ENCODE measurements around the gene NPY2R.

NPY2R gene

GRCh38 chr4:155228713-155229112, 20.3 kb downstream of the NPY2R start:
- Mint-ChIP-seq H3K27me3 (no peaks in the 10 kb centered on the region), H3K9me3 (no peaks in the 10 kb centered on the region), H3K36me3 (ENCODE audit: low read depth) (no peaks in the 10 kb centered on the region), H3K4me1 (ENCODE audit: low read depth) (no peaks in the 10 kb centered on the region), H3K27ac (no peak overlapping the region), H3K4me3 (no peak overlapping the region)
- intact Hi-C loops (cut with micrococcal nuclease) = no loop called here

GRCh38 chr4:155232432-155232831, 24.0 kb downstream of the NPY2R start:
- Mint-ChIP-seq H3K4me1 (ENCODE audit: low read depth) (no peaks in the 10 kb centered on the region), H3K9me3 (no peaks in the 10 kb centered on the region), H3K4me3 (no peak overlapping the region), H3K27ac (no peak overlapping the region), H3K27me3 (no peaks in the 10 kb centered on the region), H3K36me3 (ENCODE audit: low read depth) (no peaks in the 10 kb centered on the region)
- intact Hi-C loops (cut with micrococcal nuclease) = no loop called here

DNA sequence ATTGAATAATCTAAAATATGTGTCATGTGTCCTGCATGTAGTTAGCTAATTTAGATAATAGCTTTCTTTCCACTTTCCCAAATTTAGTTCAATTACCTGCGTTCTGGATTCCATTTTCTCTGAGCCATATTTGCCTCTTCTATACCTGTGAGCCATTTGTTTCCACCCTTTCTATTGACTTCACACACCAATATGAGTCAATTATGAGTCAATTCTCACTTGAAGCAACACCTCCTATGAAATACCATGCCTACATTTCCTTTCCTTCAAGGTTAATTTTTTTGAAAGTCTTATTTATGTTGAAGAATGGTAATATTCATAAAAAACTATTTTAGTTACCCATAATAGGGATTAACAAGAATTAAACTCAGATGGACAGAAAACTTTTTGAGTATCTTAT, 25.8 kb downstream of the NPY2R start:
- no peak overlapping the region for H3K27ac Mint-ChIP-seq
- H3K27me3 Mint-ChIP-seq = no peaks in the 10 kb centered on the region
- intact Hi-C loops (cut with micrococcal nuclease) = no loop called here
- H3K36me3 Mint-ChIP-seq (ENCODE audit: low read depth) = no peaks in the 10 kb centered on the region
- no peak overlapping the region for H3K4me3 Mint-ChIP-seq
- H3K4me1 Mint-ChIP-seq (ENCODE audit: low read depth) = no peaks in the 10 kb centered on the region
- no peaks in the 10 kb centered on the region for H3K9me3 Mint-ChIP-seq

GRCh38 chr4:155237567-155237966, 29.1 kb downstream of the NPY2R start:
- Mint-ChIP-seq H3K27ac (no peak overlapping the region), H3K4me1 (ENCODE audit: low read depth) (no peaks in the 10 kb centered on the region), H3K36me3 (ENCODE audit: low read depth) (no peaks in the 10 kb centered on the region), H3K4me3 (no peak overlapping the region), H3K9me3 (peaks cover 9% of the 10 kb centered on the region), H3K27me3 (no peaks in the 10 kb centered on the region)
- intact Hi-C loops (cut with micrococcal nuclease) = no loop called here

DNA sequence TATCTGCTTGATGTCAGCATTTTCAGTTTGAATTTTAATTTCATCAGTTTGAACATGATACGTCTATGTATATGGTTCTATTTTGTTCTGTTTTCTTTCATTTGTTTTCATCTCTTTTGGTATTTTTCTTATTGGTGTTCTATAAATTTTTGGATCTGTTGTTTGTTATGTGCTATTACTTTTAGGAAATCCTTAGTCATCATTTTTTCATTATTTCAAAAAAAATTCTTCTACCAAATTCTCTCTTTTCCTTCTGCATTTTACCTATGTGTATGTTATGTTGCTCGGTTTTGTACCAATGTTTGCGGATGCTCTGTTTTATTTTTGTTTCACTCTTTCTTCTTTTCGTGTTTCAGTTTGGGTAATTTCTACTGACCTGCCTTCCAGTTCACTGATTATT, 32.8 kb downstream of the NPY2R start:
- no peaks in the 10 kb centered on the region for H3K4me1 Mint-ChIP-seq (ENCODE audit: low read depth)
- H3K36me3 Mint-ChIP-seq (ENCODE audit: low read depth) = no peaks in the 10 kb centered on the region
- intact Hi-C loops (cut with micrococcal nuclease) = no loop called here

DNA sequence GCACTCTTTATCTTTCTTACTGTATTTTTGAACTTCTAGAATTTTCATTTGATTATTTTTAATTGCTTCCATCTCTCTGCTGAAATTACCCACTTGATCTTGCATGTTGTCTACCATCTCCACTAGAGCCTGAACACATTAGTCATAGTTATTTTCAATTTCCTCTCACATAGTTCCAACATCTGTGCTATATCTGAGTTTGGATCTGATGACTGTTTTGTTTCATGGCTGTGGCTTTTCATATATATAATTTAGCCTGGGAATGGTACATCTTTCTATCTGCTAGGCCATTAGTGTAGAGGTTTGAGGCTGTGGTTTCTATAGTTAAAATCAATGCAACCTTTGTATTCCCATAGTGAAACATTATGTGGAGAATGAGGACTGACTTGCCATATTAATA, 33.2 kb downstream of the NPY2R start:
- H3K27ac Mint-ChIP-seq = no peak overlapping the region
- no peaks in the 10 kb centered on the region for H3K36me3 Mint-ChIP-seq (ENCODE audit: low read depth)

More for the DNA sequence above, 32.8 kb downstream of the NPY2R start:
- H3K4me3 Mint-ChIP-seq = no peak overlapping the region
- peaks cover 9% of the 10 kb centered on the region for H3K9me3 Mint-ChIP-seq
- H3K27me3 Mint-ChIP-seq = no peaks in the 10 kb centered on the region
- no peak overlapping the region for H3K27ac Mint-ChIP-seq

GRCh38 chr4:155245105-155245504, 36.7 kb downstream of the NPY2R start:
- H3K36me3 Mint-ChIP-seq (ENCODE audit: low read depth) = no peaks in the 10 kb centered on the region
- intact Hi-C loops (cut with micrococcal nuclease) = no loop called here
- no peak overlapping the region for H3K27ac Mint-ChIP-seq
- H3K27me3 Mint-ChIP-seq = no peaks in the 10 kb centered on the region
- H3K4me3 Mint-ChIP-seq = no peak overlapping the region
- H3K4me1 Mint-ChIP-seq (ENCODE audit: low read depth) = no peaks in the 10 kb centered on the region
- H3K9me3 Mint-ChIP-seq = peaks cover 9% of the 10 kb centered on the region

More for the DNA sequence above, 33.2 kb downstream of the NPY2R start:
- no peaks in the 10 kb centered on the region for H3K27me3 Mint-ChIP-seq
- no peak overlapping the region for H3K4me3 Mint-ChIP-seq
- intact Hi-C loops (cut with micrococcal nuclease) = no loop called here
- peaks cover 9% of the 10 kb centered on the region for H3K9me3 Mint-ChIP-seq
- H3K4me1 Mint-ChIP-seq (ENCODE audit: low read depth) = no peaks in the 10 kb centered on the region

DNA sequence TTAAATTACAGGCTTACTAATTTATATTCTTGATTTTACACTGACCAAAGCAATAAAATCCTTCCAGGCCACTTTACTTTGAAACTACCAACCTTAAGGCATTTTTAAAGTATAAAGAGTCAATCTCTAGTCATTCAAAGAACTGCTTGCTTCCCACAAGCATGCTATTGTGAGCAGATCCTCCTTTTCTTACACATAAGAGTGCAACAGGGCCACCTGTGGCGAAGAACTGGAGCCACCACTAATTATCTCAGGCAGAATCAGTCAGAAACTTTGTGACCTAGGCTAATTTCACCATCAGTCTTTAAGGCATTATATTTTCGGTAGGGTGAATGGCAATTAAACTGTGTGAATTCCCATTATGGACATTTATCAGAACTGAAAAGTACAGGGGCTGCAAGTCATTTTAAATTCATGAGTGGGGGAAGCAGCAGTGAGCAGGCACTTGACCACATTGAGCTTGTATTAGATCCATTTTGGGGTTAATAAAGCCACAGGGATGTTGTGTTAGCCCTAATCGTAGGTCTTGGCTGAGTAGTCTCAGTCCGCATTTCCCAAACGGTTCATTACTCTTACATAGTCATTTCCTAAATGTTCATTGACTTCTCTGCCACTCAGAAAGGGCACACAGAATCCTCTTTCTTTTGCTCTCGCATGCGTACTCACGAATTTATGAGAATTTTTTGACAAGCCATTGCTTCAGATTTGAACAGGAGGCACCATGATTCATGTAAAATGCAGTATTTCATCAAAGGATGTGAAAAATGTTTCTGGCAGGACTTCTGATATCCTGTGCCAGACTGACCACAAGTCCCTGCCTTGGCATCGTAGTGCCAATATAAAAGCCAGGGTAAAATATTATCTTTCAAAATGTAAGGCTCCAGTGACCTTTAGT, 39.8 kb downstream of the NPY2R start:
- Mint-ChIP-seq H3K27ac (no peak overlapping the region), H3K4me1 (ENCODE audit: low read depth) (no peaks in the 10 kb centered on the region), H3K4me3 (no peak overlapping the region), H3K36me3 (ENCODE audit: low read depth) (no peaks in the 10 kb centered on the region), H3K9me3 (no peaks in the 10 kb centered on the region), H3K27me3 (no peaks in the 10 kb centered on the region)
- intact Hi-C loops (cut with micrococcal nuclease) = no loop called here

GRCh38 chr4:155249016-155249566, 40.7 kb downstream of the NPY2R start:
- H3K36me3 Mint-ChIP-seq (ENCODE audit: low read depth) = no peaks in the 10 kb centered on the region
- intact Hi-C loops (cut with micrococcal nuclease) = no loop called here

GRCh38 chr4:155252327-155252726, 43.9 kb downstream of the NPY2R start:
- Mint-ChIP-seq H3K9me3 (no peaks in the 10 kb centered on the region), H3K27ac (no peak overlapping the region), H3K36me3 (ENCODE audit: low read depth) (no peaks in the 10 kb centered on the region), H3K27me3 (no peaks in the 10 kb centered on the region), H3K4me3 (no peak overlapping the region), H3K4me1 (ENCODE audit: low read depth) (no peaks in the 10 kb centered on the region)
- intact Hi-C loops (cut with micrococcal nuclease) = no loop called here

More at GRCh38 chr4:155249016-155249566, 40.7 kb downstream of the NPY2R start:
- H3K4me1 Mint-ChIP-seq (ENCODE audit: low read depth) = no peaks in the 10 kb centered on the region
- H3K4me3 Mint-ChIP-seq = no peak overlapping the region
- no peak overlapping the region for H3K27ac Mint-ChIP-seq
- no peaks in the 10 kb centered on the region for H3K27me3 Mint-ChIP-seq
- H3K9me3 Mint-ChIP-seq = no peaks in the 10 kb centered on the region

GRCh38 chr4:155263480-155263879, 55.0 kb downstream of the NPY2R start:
- no peaks in the 10 kb centered on the region for H3K36me3 Mint-ChIP-seq (ENCODE audit: low read depth)
- H3K4me1 Mint-ChIP-seq (ENCODE audit: low read depth) = no peaks in the 10 kb centered on the region
- no peaks in the 10 kb centered on the region for H3K9me3 Mint-ChIP-seq
- H3K27ac Mint-ChIP-seq = no peak overlapping the region
- intact Hi-C loops (cut with micrococcal nuclease) = no loop called here
- no peak overlapping the region for H3K4me3 Mint-ChIP-seq
- no peaks in the 10 kb centered on the region for H3K27me3 Mint-ChIP-seq

- H3K27ac Mint-ChIP-seq = no peak overlapping the region
- H3K4me1 Mint-ChIP-seq (ENCODE audit: low read depth) = no peaks in the 10 kb centered on the region
- no peaks in the 10 kb centered on the region for H3K9me3 Mint-ChIP-seq
- H3K36me3 Mint-ChIP-seq (ENCODE audit: low read depth) = no peaks in the 10 kb centered on the region
- no peak overlapping the region for H3K4me3 Mint-ChIP-seq
- no peaks in the 10 kb centered on the region for H3K27me3 Mint-ChIP-seq
- intact Hi-C loops (cut with micrococcal nuclease) = no loop called here
Observed at GRCh38 chr4:155265113-155265512, 56.7 kb downstream of the NPY2R start.
